ENCODE data around the gene CCNG1.

DNA sequence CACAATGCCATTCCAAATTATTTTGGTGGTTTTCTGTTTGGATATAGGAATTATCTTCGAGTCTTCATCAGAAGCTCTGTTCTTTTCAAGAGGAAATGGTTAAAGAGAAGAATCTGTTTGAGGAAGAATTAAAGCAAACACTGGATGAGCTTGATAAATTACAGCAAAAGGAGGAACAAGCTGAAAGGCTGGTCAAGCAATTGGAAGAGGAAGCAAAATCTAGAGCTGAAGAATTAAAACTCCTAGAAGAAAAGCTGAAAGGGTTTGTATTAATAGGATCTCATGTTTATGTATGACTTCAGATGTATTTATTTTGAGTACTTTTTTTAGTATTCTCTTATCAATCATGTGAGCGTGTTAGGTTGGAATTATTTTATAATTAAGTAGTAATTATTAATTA lies 38.0 kb downstream of the CCNG1 start:
- no peak for TF ChIP-seq YY1 (IDR thresholded peaks at IDR 0.05; ENCODE audit: insufficient read depth, insufficient read length)
- TF ChIP-seq SUZ12 (IDR thresholded peaks at IDR 0.05; ENCODE audit: extremely low read depth, insufficient read depth, insufficient read length) = no peak
- TF ChIP-seq ZNF274 (IDR thresholded peaks at IDR 0.05; ENCODE audit: low read depth, low read length) = no peak

All from NT2/D1 (cell line).